ENCODE results near the gene ZGLP1.

ZGLP1 gene

GRCh38 chr19:10292789-10293636, 16.6 kb downstream of the ZGLP1 start:
- H3K27ac Mint-ChIP-seq = peak overlapping the region; percentile 69
- no peaks in the 10 kb centered on the region for H3K9me3 Mint-ChIP-seq
- peaks cover 77% of the 10 kb centered on the region for H3K27me3 Mint-ChIP-seq (ENCODE audit: low read depth)

GRCh38 chr19:10292206-10292788, 17.3 kb downstream of the ZGLP1 start:
- H3K27me3 Mint-ChIP-seq (ENCODE audit: low read depth) = peaks cover 84% of the 10 kb centered on the region
- H3K4me3 Mint-ChIP-seq = peak overlapping the region; percentile 68
- peaks cover 42% of the 10 kb centered on the region for H3K4me1 Mint-ChIP-seq (ENCODE audit: low read depth)
- no peaks in the 10 kb centered on the region for H3K9me3 Mint-ChIP-seq
- peaks cover 1% of the 10 kb centered on the region for H3K36me3 Mint-ChIP-seq (ENCODE audit: low read depth)
- H3K27ac Mint-ChIP-seq = peak overlapping the region; percentile 69

More at GRCh38 chr19:10292789-10293636, 16.6 kb downstream of the ZGLP1 start:
- peaks cover 40% of the 10 kb centered on the region for H3K4me1 Mint-ChIP-seq (ENCODE audit: low read depth)
- peak overlapping the region; percentile 46 for H3K4me3 Mint-ChIP-seq
- H3K36me3 Mint-ChIP-seq (ENCODE audit: low read depth) = peaks cover 1% of the 10 kb centered on the region

GRCh38 chr19:10291554-10292205, 17.9 kb downstream of the ZGLP1 start:
- peak overlapping the region; percentile 81 for H3K4me3 Mint-ChIP-seq
- peaks cover 82% of the 10 kb centered on the region for H3K27me3 Mint-ChIP-seq (ENCODE audit: low read depth)
- peaks cover 42% of the 10 kb centered on the region for H3K4me1 Mint-ChIP-seq (ENCODE audit: low read depth)
- peak overlapping the region; percentile 59 for H3K27ac Mint-ChIP-seq
- H3K36me3 Mint-ChIP-seq (ENCODE audit: low read depth) = peaks cover 1% of the 10 kb centered on the region
- H3K9me3 Mint-ChIP-seq = no peaks in the 10 kb centered on the region

GRCh38 chr19:10290876-10291553, 18.6 kb downstream of the ZGLP1 start:
- H3K4me3 Mint-ChIP-seq = peak overlapping the region; percentile 81
- peak overlapping the region; percentile 84 for H3K27ac Mint-ChIP-seq
- H3K27me3 Mint-ChIP-seq (ENCODE audit: low read depth) = peaks cover 80% of the 10 kb centered on the region
- no peaks in the 10 kb centered on the region for H3K9me3 Mint-ChIP-seq
- H3K4me1 Mint-ChIP-seq (ENCODE audit: low read depth) = peaks cover 48% of the 10 kb centered on the region
- peaks cover 6% of the 10 kb centered on the region for H3K36me3 Mint-ChIP-seq (ENCODE audit: low read depth)

- Mint-ChIP-seq H3K27me3 (ENCODE audit: low read depth) (peaks cover 74% of the 10 kb centered on the region), H3K36me3 (ENCODE audit: low read depth) (peaks cover 11% of the 10 kb centered on the region), H3K27ac (peak overlapping the region; percentile 84), H3K4me3 (peak overlapping the region; percentile 81), H3K9me3 (no peaks in the 10 kb centered on the region), H3K4me1 (ENCODE audit: low read depth) (peaks cover 48% of the 10 kb centered on the region)
These were observed 19.2 kb downstream of the ZGLP1 start for GRCh38 chr19:10290357-10290875.

GRCh38 chr19:10289836-10290356, 19.7 kb downstream of the ZGLP1 start, which contains the start of gene ICAM5:
TSS of gene ICAM5 (plus strand) at chr19:10289952. CDS start at chr19:10290044, 92 bp downstream.
- H3K27ac Mint-ChIP-seq = peak within 1 kb of the TSS; percentile 84
- peak within 1 kb of the TSS; percentile 81 for H3K4me3 Mint-ChIP-seq
- H3K9me3 Mint-ChIP-seq = no peaks in the 10 kb centered on the region
- H3K4me1 Mint-ChIP-seq (ENCODE audit: low read depth) = peaks cover 54% of the 10 kb centered on the region
- H3K36me3 Mint-ChIP-seq (ENCODE audit: low read depth) = peaks cover 16% of the 10 kb centered on the region
- peaks cover 71% of the 10 kb centered on the region for H3K27me3 Mint-ChIP-seq (ENCODE audit: low read depth)

- H3K36me3 Mint-ChIP-seq (ENCODE audit: low read depth) = peaks cover 20% of the 10 kb centered on the region
- no peaks in the 10 kb centered on the region for H3K9me3 Mint-ChIP-seq
- peak overlapping the region; percentile 66 for H3K4me3 Mint-ChIP-seq
- H3K27me3 Mint-ChIP-seq (ENCODE audit: low read depth) = peaks cover 65% of the 10 kb centered on the region
- H3K27ac Mint-ChIP-seq = peak overlapping the region; percentile 15
- H3K4me1 Mint-ChIP-seq (ENCODE audit: low read depth) = peaks cover 57% of the 10 kb centered on the region
These were observed 20.3 kb downstream of the ZGLP1 start for GRCh38 chr19:10289167-10289835.

GRCh38 chr19:10288662-10289166, 20.9 kb downstream of the ZGLP1 start:
- Mint-ChIP-seq H3K4me1 (ENCODE audit: low read depth) (peaks cover 57% of the 10 kb centered on the region), H3K27me3 (ENCODE audit: low read depth) (peaks cover 59% of the 10 kb centered on the region), H3K36me3 (ENCODE audit: low read depth) (peaks cover 24% of the 10 kb centered on the region), H3K9me3 (no peaks in the 10 kb centered on the region), H3K4me3 (peak overlapping the region; percentile 66), H3K27ac (peak overlapping the region; percentile 72)

GRCh38 chr19:10286803-10287737, 22.5 kb downstream of the ZGLP1 start, which contains the start of gene ICAM4:
TSS of gene ICAM4 (plus strand) at chr19:10286955. CDS start at chr19:10287013, 58 bp downstream.
- Mint-ChIP-seq H3K27ac (peak within 1 kb of the TSS; percentile 49), H3K9me3 (no peaks in the 10 kb centered on the region), H3K4me3 (peak within 1 kb of the TSS; percentile 65), H3K36me3 (ENCODE audit: low read depth) (peaks cover 30% of the 10 kb centered on the region), H3K4me1 (ENCODE audit: low read depth) (peaks cover 49% of the 10 kb centered on the region), H3K27me3 (ENCODE audit: low read depth) (peaks cover 43% of the 10 kb centered on the region)

- peaks cover 38% of the 10 kb centered on the region for H3K4me1 Mint-ChIP-seq (ENCODE audit: low read depth)
- H3K36me3 Mint-ChIP-seq (ENCODE audit: low read depth) = peaks cover 31% of the 10 kb centered on the region
- H3K9me3 Mint-ChIP-seq = no peaks in the 10 kb centered on the region
- H3K4me3 Mint-ChIP-seq = peak overlapping the region; percentile 0
- H3K27ac Mint-ChIP-seq = no peak overlapping the region
- H3K27me3 Mint-ChIP-seq (ENCODE audit: low read depth) = peaks cover 26% of the 10 kb centered on the region
These were observed 24.2 kb downstream of the ZGLP1 start for GRCh38 chr19:10285393-10285792.

GRCh38 chr19:10284960-10285278, 24.7 kb downstream of the ZGLP1 start:
- H3K9me3 Mint-ChIP-seq = no peaks in the 10 kb centered on the region
- H3K36me3 Mint-ChIP-seq (ENCODE audit: low read depth) = peaks cover 34% of the 10 kb centered on the region
- H3K4me1 Mint-ChIP-seq (ENCODE audit: low read depth) = peaks cover 37% of the 10 kb centered on the region
- H3K27ac Mint-ChIP-seq = no peak overlapping the region
- H3K27me3 Mint-ChIP-seq (ENCODE audit: low read depth) = peaks cover 21% of the 10 kb centered on the region
- H3K4me3 Mint-ChIP-seq = peak overlapping the region; percentile 0

GRCh38 chr19:10284065-10284959, 25.3 kb downstream of the ZGLP1 start:
- peaks cover 39% of the 10 kb centered on the region for H3K4me1 Mint-ChIP-seq (ENCODE audit: low read depth)
- H3K4me3 Mint-ChIP-seq = no peak overlapping the region
- H3K36me3 Mint-ChIP-seq (ENCODE audit: low read depth) = peaks cover 37% of the 10 kb centered on the region
- peaks cover 18% of the 10 kb centered on the region for H3K27me3 Mint-ChIP-seq (ENCODE audit: low read depth)
- no peak overlapping the region for H3K27ac Mint-ChIP-seq
- no peaks in the 10 kb centered on the region for H3K9me3 Mint-ChIP-seq
